GM12874 (cell line): ENCODE measurements around the gene GRM7.

Experiments used
- CTCF ChIP-seq: IDR thresholded peaks from 2 replicates; pipeline ENCODE4 v1.5.1; 2011; ENCODE audit warnings: low read depth, mild to moderate bottlenecking, control low read depth, low read length, moderate library complexity; ENCODE audit not compliant: insufficient read depth

GRM7 gene

GRCh38 chr3:7203969-7204847 lies 343.3 kb downstream of the GRM7 start:
- no peak for TF ChIP-seq CTCF

- TF ChIP-seq CTCF = no peak
Measured at GRCh38 chr3:7204848-7205156, 343.9 kb downstream of the GRM7 start.

- no peak for TF ChIP-seq CTCF
Measured at GRCh38 chr3:7205535-7205934, 344.6 kb downstream of the GRM7 start.

GRCh38 chr3:7205962-7206361 lies 345.0 kb downstream of the GRM7 start:
- no peak for TF ChIP-seq CTCF

- TF ChIP-seq CTCF = no peak
Measured at GRCh38 chr3:7207125-7207524, 346.2 kb downstream of the GRM7 start.

GRCh38 chr3:7207928-7208327 lies 347.0 kb downstream of the GRM7 start:
- no peak for TF ChIP-seq CTCF

- no peak for TF ChIP-seq CTCF
Measured at GRCh38 chr3:7209098-7209497, 348.2 kb downstream of the GRM7 start.
